ENCODE results near the gene CNIH4. TPM values are rescaled to one million over a fixed set of nuclear protein-coding genes. Genes with fewer than 3 reads are reported as not detected.

The CNIH4 gene
- total RNA-seq, 2 donors from 2014 or later, result 36.3 to 53.5 TPM

DNA sequence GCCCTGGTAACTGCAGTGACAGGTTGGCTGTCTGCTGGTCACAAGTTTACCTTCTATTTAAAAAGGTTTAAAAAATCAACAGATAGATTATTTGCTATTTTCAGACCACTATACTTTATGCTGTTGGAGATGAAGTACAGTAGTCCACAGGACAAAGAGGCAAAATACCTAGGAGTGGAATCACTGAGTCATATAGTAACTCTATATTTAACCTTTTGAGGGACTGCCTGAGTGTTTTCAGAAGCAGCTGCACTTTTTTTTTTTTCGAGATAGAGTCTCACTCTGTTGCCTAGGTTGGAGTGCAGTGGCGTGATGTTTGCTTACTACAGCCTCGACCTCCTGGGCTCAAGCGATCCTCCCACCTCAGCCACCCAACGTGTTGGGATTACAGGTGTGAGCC, 11.7 kb downstream of the CNIH4 start:
- H3K4me1 Mint-ChIP-seq (ENCODE audit: low read depth in 2 of 2), result peaks cover 14 to 18% of the 10 kb centered on the region in 2 donors
- no peaks in the 10 kb centered on the region for H3K9me3 Mint-ChIP-seq
- DNase-seq (ENCODE audit: low spot score) (no peak), ATAC-seq (no peak)
- H3K27me3 Mint-ChIP-seq, result no peaks in the 10 kb centered on the region
- peaks cover 39% of the 10 kb centered on the region for H3K36me3 Mint-ChIP-seq
- no peak overlapping the region for H3K4me3 Mint-ChIP-seq
- no peak overlapping the region for H3K27ac Mint-ChIP-seq

DNA sequence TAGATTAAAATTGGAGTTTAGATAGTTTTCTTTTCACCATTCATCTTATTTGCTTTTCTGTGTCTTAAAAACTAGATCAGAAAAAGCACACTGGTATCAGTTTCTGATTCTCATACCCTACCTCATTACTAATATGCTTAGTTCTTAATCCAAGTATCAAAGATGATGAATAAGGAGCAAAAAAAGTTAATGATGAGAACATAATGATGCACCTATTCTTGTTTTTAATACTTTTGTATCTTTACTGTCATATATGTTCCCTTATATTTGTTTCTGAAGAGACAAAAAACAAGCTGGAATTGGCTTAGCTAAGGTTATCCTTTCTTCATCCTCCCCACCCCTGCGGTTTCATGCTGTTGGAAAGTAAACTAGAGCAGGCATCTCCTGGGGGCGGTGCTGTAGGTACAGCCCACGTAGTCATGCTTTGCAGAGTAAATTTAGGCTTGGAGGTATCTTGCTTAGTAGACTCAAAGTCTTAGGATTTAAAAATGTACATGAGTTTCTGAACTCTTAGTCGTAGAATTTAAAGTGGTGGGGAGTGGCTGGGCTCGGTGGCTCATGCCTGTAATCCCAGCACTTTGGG, 16.4 kb downstream of the CNIH4 start:
- H3K27ac Mint-ChIP-seq, result peak overlapping the region in 1 of 2 donors; percentile 73
- ATAC-seq, result no peak

DNA sequence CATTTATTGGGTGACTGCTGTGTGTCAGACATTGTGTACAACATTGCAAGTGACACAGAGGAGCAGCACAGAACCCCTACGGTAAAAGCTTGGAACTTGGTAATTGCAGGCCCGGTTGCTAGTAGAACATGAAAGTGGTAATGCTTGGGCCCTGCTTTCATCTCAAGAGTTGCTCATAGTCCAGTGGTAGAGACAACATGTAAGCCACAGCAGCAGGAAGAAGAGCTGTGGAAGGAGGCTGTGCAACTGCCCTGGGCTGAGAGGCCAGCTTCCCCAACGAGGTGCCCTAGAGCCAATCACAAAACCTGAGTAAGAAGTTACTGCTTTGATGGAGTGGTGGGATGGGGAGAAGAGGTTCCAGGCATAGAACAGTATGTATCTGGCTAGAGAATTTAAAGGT, 18.4 kb downstream of the CNIH4 start:
- peaks cover 48 to 65% of the 10 kb centered on the region in 2 donors for H3K4me1 Mint-ChIP-seq (ENCODE audit: low read depth in 2 of 2)
- H3K9me3 Mint-ChIP-seq, result no peaks in the 10 kb centered on the region
- peak overlapping the region in 1 of 2 donors; percentile 73 for H3K27ac Mint-ChIP-seq
- no peak for DNase-seq (ENCODE audit: low spot score)
- H3K4me3 Mint-ChIP-seq, result peak overlapping the region; percentile 22
- H3K36me3 Mint-ChIP-seq, result peaks cover 36% of the 10 kb centered on the region
- ATAC-seq, result peak in 1 of 2 donors; percentile 25
- no peaks in the 10 kb centered on the region for H3K27me3 Mint-ChIP-seq

More for the DNA sequence above, 16.4 kb downstream of the CNIH4 start:
- Mint-ChIP-seq H3K9me3 (no peaks in the 10 kb centered on the region), H3K27me3 (no peaks in the 10 kb centered on the region), H3K4me1 (ENCODE audit: low read depth in 2 of 2) (peaks cover 39 to 52% of the 10 kb centered on the region in 2 donors), H3K4me3 (no peak overlapping the region), H3K36me3 (peaks cover 40% of the 10 kb centered on the region)
- DNase-seq (ENCODE audit: low spot score), result no peak

DNA sequence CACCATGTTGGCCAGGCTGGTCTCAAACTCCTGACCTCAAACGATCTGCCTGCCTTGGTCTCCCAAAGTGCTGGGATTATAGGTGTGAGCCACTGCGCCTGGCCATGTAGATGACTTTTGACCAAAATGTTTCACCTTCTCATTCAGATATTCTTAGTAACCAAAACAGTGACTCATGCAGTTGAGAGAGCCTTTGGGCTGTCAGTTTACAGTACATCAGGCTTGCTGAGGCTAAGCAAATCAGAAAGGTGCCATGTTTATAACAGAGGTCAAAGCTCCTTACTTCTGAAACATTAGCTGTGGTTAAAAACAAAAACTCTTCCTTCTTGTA, 21.0 kb downstream of the CNIH4 start:
- H3K4me1 Mint-ChIP-seq (ENCODE audit: low read depth in 2 of 2), result peaks cover 61 to 84% of the 10 kb centered on the region in 2 donors
- peak overlapping the region; percentile 78 to 90 for H3K27ac Mint-ChIP-seq
- DNase-seq (ENCODE audit: low spot score) (peak; percentile 71), ATAC-seq (peak; percentile 86 to 87)
- H3K4me3 Mint-ChIP-seq, result peak overlapping the region; percentile 59
- H3K27me3 Mint-ChIP-seq, result no peaks in the 10 kb centered on the region
- no peaks in the 10 kb centered on the region for H3K9me3 Mint-ChIP-seq
- peaks cover 18% of the 10 kb centered on the region for H3K36me3 Mint-ChIP-seq

DNA sequence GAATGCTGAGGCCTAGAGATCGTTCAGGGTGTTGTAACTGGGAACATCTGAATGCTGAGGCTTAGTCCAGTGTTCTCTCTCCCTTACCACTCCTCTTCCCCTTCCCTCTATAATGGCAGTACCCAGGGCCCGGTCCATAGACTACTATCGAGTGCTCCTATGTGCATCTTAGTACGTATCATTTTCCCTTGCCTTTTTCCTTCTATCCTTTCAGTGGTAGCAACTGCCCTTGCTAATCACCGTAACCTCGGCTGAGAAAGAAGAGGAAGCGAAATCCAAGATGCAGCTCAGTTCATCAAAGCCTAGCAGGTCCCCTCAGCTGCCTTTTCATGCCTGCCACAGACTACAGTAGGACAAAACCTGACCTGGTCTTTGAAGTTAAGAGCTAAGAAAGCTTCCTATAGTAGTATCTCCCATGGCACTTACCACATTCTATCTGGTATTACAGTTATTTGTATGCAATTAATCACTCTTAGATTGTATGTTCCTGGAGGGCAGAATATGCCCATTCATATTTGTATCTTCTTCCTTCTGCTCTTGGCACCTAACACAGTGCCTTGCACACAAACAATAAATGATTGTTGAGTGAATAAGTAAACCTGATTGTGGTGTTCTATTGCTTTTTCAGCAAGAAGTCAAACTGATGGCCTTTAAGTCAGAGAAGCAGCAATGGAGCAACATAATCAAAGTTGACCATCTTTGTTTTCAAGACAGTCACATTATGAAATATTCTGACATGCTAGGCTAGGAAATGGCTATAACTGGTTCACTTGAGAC, 22.4 kb downstream of the CNIH4 start:
- peak overlapping the region; percentile 75 to 78 for H3K27ac Mint-ChIP-seq
- peaks cover 16% of the 10 kb centered on the region for H3K36me3 Mint-ChIP-seq
- no peak for DNase-seq (ENCODE audit: low spot score)

DNA sequence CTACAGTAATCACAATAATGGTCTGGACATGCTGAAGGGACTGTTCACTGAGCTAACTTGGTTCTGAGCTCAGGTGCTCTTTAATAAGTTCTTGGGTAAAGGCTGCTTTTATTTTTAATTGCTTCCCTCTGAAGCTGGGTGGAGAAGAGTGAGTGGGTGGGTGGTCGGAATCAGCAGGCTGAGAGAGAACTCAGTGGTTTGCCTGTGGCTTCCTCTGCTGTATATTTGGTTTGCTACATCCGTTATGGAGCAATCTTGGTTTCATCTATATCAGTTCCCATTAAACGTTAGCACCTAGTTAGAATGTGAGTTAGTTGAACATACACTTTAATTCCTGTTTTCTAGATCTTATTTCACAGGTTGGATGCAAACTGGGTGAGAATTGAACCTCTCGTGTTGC, 23.3 kb downstream of the CNIH4 start:
- H3K9me3 Mint-ChIP-seq, result no peaks in the 10 kb centered on the region
- peak overlapping the region; percentile 85 for H3K4me3 Mint-ChIP-seq
- H3K36me3 Mint-ChIP-seq, result peaks cover 11% of the 10 kb centered on the region
- H3K4me1 Mint-ChIP-seq (ENCODE audit: low read depth in 2 of 2), result peaks cover 57 to 75% of the 10 kb centered on the region in 2 donors
- ATAC-seq (peak; percentile 86 to 87), DNase-seq (ENCODE audit: low spot score) (peak; percentile 81)
- no peaks in the 10 kb centered on the region for H3K27me3 Mint-ChIP-seq
- H3K27ac Mint-ChIP-seq, result peak overlapping the region; percentile 75 to 78

More for the DNA sequence above, 22.4 kb downstream of the CNIH4 start:
- H3K4me3 Mint-ChIP-seq, result peak overlapping the region; percentile 85
- no peak for ATAC-seq
- H3K4me1 Mint-ChIP-seq (ENCODE audit: low read depth in 2 of 2), result peaks cover 63 to 85% of the 10 kb centered on the region in 2 donors
- H3K27me3 Mint-ChIP-seq, result no peaks in the 10 kb centered on the region
- H3K9me3 Mint-ChIP-seq, result no peaks in the 10 kb centered on the region

DNA sequence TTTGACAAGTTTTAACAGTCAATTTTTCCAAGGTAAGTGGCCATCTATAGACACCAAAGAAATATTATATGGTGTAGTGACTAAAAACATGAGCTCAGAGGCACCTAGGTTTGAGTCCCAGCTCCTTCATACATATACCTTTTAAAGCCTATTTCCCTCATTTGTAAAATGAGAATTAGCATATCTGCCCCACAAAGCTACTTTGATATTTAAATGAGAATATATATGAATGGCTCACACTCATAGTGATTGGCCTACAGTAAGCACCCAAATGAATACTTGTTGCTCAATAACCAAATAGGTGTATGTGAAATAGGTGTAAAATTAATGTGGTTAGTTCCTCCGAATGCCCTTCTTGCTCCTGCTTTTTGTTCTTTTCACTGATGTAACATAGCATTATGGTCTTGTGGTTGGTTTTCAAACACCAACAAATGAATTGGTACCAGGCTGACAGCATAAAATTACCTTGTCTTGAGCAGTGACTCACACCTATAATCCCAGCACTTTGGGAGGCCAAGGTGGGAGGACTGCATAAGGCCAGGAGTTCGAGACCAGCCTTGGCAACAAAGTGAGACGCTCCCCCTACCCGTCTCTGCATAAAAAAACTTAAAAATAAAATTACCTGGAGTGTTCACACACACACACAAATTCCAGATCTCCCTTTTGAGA, 25.3 kb downstream of the CNIH4 start:
- H3K4me1 Mint-ChIP-seq (ENCODE audit: low read depth in 2 of 2), result peaks cover 43 to 59% of the 10 kb centered on the region in 2 donors
- no peak for DNase-seq (ENCODE audit: low spot score)
- H3K9me3 Mint-ChIP-seq, result no peaks in the 10 kb centered on the region
- H3K27ac Mint-ChIP-seq, result peak overlapping the region; percentile 75 to 78
- H3K4me3 Mint-ChIP-seq, result peak overlapping the region; percentile 47
- peaks cover 5% of the 10 kb centered on the region for H3K36me3 Mint-ChIP-seq
- H3K27me3 Mint-ChIP-seq, result no peaks in the 10 kb centered on the region
- ATAC-seq, result no peak

DNA sequence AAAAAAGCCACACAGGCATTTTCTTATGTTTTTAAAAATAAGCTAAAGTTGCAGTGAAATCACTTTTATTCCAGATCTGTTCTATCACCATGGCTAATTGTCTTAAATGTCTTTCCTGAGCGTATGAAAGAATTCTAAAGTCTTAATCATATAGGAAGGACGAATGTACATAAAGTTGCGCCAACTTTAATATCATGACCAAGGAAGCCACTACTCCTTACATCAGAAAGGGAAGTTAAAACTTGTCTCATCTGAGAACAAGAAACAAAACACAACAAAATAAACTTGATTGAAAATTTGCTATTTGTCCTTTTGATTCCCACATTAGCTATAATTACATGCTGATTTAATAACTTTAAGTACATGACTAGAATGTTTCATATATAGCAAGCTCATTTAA, 26.5 kb downstream of the CNIH4 start:
- Mint-ChIP-seq H3K4me3 (no peak overlapping the region), H3K27me3 (no peaks in the 10 kb centered on the region), H3K36me3 (peaks cover 5% of the 10 kb centered on the region), H3K9me3 (no peaks in the 10 kb centered on the region), H3K27ac (peak overlapping the region; percentile 75 to 78), H3K4me1 (ENCODE audit: low read depth in 2 of 2) (peaks cover 35 to 50% of the 10 kb centered on the region in 2 donors)
- no peak for ATAC-seq
- no peak for DNase-seq (ENCODE audit: low spot score)

DNA sequence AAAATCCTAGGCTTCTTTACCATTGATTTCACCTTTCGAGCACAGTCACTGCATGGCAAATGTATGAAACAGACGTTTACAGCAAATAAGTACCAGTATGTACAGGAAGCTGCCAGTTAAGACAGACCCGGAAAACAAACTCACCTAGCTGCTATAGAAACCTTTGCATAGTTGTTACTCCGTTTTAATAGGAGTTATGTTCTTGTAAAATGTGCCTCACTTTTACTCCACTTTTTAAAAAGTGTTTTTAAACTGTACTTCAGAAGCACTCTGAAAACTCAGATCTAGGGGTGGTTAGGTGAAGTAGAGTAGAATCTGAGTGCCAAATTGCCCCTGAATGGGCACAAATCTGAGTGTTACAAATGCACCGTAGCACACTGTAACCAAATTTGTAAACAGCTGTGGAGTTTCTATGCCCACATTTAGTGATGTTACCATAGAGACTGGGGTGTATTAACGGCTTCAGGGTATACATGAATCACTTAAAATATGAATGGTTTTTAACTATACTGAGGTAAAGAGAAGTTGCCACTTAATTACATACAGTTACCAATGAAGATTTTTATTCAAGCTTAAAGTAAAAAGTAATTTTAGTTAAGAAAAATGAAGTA, 30.7 kb downstream of the CNIH4 start:
- DNase-seq (ENCODE audit: low spot score) (no peak), ATAC-seq (no peak)
- no peak overlapping the region for H3K4me3 Mint-ChIP-seq
- no peaks in the 10 kb centered on the region for H3K27me3 Mint-ChIP-seq
- H3K36me3 Mint-ChIP-seq, result peaks cover 16% of the 10 kb centered on the region
- H3K4me1 Mint-ChIP-seq (ENCODE audit: low read depth in 2 of 2), result peaks cover 12 to 15% of the 10 kb centered on the region in 2 donors
- H3K27ac Mint-ChIP-seq, result peak overlapping the region; percentile 36 to 52
- H3K9me3 Mint-ChIP-seq, result no peaks in the 10 kb centered on the region

DNA sequence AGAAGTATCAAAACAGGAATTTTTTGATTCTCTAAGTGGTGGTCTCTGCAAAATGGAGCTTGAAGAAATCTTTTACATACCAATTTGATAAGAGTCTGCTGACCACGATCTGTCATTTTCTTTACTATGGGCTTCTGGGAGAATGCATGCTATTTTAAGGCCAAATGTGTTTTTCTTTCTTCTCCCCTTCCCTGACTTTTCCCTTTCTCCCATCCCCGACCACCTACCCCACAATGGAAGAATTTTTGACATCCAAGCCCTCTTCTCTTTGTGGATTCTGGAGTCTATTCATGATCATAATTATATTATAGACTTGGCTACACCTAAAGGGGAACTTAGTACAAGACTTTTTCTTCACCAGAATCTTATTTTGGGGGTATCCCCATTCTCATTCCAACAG, 31.3 kb downstream of the CNIH4 start:
- peaks cover 16% of the 10 kb centered on the region for H3K36me3 Mint-ChIP-seq
- no peak for ATAC-seq
- DNase-seq (ENCODE audit: low spot score), result no peak
- H3K9me3 Mint-ChIP-seq, result no peaks in the 10 kb centered on the region
- H3K27me3 Mint-ChIP-seq, result no peaks in the 10 kb centered on the region
- H3K27ac Mint-ChIP-seq, result no peak overlapping the region
- peaks cover 9 to 12% of the 10 kb centered on the region in 2 donors for H3K4me1 Mint-ChIP-seq (ENCODE audit: low read depth in 2 of 2)
- no peak overlapping the region for H3K4me3 Mint-ChIP-seq

DNA sequence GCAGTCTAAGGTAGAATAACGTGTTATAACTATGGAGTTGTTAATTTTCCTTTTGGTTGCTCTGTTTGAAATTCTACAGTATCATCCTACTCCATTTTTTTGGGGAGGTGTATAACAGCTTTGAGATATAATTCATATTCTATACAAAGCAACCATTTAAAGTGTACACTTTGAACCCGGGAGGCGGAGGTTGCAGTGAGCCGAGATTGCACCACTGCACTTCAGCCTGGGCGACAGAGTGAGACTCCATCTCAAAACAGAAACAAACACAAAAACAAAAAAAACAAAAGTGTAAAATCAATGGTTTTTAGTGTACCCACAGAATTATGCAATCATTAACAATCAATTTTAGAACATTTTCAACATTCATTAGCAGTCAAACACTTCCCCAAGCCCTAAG, 33.8 kb downstream of the CNIH4 start:
- peaks cover 5 to 11% of the 10 kb centered on the region in 2 donors for H3K4me1 Mint-ChIP-seq (ENCODE audit: low read depth in 2 of 2)
- ATAC-seq (no peak), DNase-seq (ENCODE audit: low spot score) (no peak)
- H3K9me3 Mint-ChIP-seq, result no peaks in the 10 kb centered on the region
- H3K27ac Mint-ChIP-seq, result peak overlapping the region in 1 of 2 donors; percentile 41
- peaks cover 16% of the 10 kb centered on the region for H3K36me3 Mint-ChIP-seq
- H3K4me3 Mint-ChIP-seq, result no peak overlapping the region
- no peaks in the 10 kb centered on the region for H3K27me3 Mint-ChIP-seq

DNA sequence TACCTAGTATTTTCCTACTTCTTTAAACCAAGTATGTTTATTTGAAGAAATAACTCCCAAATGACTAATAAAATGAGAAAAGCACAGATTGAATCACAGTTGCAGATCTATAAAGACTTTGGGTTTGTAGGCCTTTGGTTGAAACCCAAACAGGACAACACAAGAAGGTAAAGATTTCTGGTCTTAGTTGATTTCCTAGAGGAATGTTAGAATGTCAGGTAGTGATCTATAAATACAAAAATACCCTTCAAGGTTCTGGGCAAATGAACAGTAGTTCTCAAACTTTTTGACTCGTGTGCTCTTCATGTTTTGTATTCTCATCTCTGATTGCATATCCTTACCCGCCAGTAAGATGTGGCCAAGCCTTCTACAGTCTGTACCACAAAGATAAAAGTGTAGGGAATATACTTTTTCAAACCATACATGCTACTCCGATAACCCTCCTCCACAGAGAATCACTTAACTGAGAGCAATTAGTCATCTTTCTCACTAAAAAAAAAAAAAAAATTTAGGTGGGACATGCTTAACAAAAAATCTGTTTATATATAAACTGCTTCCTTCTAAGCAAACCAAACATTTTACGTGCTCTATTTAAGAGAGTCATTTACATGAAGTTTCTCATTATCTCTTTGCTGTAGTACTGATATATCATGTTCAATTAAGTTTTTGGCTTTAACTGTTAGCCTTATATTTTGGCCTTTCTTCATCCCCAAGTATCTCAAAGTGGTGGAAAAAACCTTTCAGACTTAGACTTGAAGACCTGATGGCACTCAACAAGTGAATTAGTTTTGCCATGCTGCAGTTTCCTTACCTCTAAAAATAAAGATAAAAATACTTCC, 36.0 kb downstream of the CNIH4 start:
- ATAC-seq, result no peak
- H3K4me3 Mint-ChIP-seq, result no peak overlapping the region
- H3K36me3 Mint-ChIP-seq, result peaks cover 27% of the 10 kb centered on the region

DNA sequence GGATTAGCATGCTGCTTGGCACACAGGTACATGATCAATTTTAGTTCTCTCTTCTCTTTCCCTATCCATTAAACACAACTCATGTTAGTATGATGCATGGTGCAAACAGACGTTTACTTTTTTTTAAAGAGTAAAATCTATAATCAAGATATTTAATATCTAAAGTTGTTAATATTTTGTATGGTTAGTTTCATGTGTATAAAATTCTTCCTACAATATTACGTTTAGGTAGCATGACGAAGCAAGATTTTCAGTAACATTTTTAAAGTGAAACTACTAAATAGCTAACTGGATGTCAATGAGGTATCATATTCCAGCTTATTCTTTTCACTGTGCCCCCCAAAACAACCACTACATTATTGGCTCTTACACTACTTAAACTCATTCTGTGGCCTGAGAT, 36.6 kb downstream of the CNIH4 start:
- Mint-ChIP-seq H3K9me3 (no peaks in the 10 kb centered on the region), H3K4me3 (no peak overlapping the region), H3K4me1 (ENCODE audit: low read depth in 2 of 2) (peaks cover 0 to 11% of the 10 kb centered on the region in 2 donors), H3K36me3 (peaks cover 27% of the 10 kb centered on the region), H3K27me3 (no peaks in the 10 kb centered on the region), H3K27ac (peak overlapping the region in 1 of 2 donors; percentile 31)
- no peak for ATAC-seq
- no peak for DNase-seq (ENCODE audit: low spot score)

More for the DNA sequence above, 36.0 kb downstream of the CNIH4 start:
- H3K27me3 Mint-ChIP-seq, result no peaks in the 10 kb centered on the region
- no peak for DNase-seq (ENCODE audit: low spot score)
- no peaks in the 10 kb centered on the region for H3K9me3 Mint-ChIP-seq
- peak overlapping the region in 1 of 2 donors; percentile 31 for H3K27ac Mint-ChIP-seq
- peaks cover 0 to 11% of the 10 kb centered on the region in 2 donors for H3K4me1 Mint-ChIP-seq (ENCODE audit: low read depth in 2 of 2)

All from natural killer cell treated with Interleukin-12 subunit alpha and Interleukin-12 subunit beta and Interleukin-15 and Interleukin-18, amount 100 ng/mL, for 72 hours (primary cell).